Left ventricle myocardium inferior (tissue), 1 donor: ENCODE measurements around the gene TIGD3. TPM values are rescaled to one million over a fixed set of nuclear protein-coding genes. Genes with fewer than 3 reads are reported as not detected.

Experiments used
- DNase-seq: peaks from one replicate; pipeline ENCODE4 v3.0.0-alpha.2; 2020
- H3K27ac ChIP-seq: fragments of 200-600 bp; replicated peaks from 2 replicates; pipeline ENCODE4 v1.8.0; 2021
- H3K27me3 ChIP-seq: fragments of 200-600 bp; 2 replicates; pipeline ENCODE4 v1.8.0; 2021; ENCODE audit warnings: low read depth
- H3K36me3 ChIP-seq: fragments of 200-600 bp; 2 replicates; pipeline ENCODE4 v1.8.0; 2021
- H3K4me1 ChIP-seq: fragments of 200-600 bp; 2 replicates; pipeline ENCODE4 v1.8.0; 2021
- H3K4me3 ChIP-seq: fragments of 200-600 bp; 2 replicates; pipeline ENCODE4 v1.8.0; 2021; ENCODE audit warnings: mild to moderate bottlenecking, moderate library complexity
- H3K9me3 ChIP-seq: fragments of 200-600 bp; replicated peaks from 2 replicates; pipeline ENCODE4 v1.8.0; 2021
- CTCF ChIP-seq: fragments of 200-600 bp; IDR thresholded peaks from 2 replicates; pipeline ENCODE4 v1.8.0; 2021; ENCODE audit warnings: antibody characterized with exemption, mild to moderate bottlenecking, borderline replicate concordance
- intact Hi-C: fragments of 100-400 bp; cut with micrococcal nuclease; formaldehyde crosslinking; loops from one replicate; pipeline ENCODE4 v1.11.0; 2022
- total RNA-seq: library from RNA; stranded (reverse); fragmentation: NEBNext Ultra II Directional; extraction: Animal tissue kit (Norgen Biotek cat#: 25700); gene quantifications from one replicate; pipeline ENCODE4 v1.2.1, GENCODE V29; 2021
- donor health status: DM: no; HTN: yes; CAD: no; lungs with severe emphysema.

Gene TIGD3
- total RNA-seq, 1 donor from 2014 or later = 0.44 TPM

DNA sequence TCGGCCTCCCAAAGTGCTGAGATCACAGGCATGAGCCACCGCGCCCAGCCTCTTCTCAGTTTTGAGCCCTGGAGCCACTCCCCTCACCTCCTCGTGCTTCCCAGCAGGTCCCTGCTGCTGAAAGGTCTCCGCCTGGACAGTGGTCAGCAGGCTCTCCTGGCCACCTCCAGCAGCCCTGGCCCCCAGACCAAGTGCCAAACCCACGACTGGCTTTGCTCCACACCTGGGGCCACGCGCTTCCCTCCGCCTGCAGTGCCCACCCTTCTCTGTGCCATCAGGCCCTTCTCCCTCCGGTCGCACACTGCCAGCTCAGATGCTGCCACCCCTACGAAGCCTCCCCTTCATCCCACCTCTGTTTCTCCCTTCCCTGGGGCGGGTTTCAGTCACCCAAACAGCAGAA, 44.7 kb downstream of the TIGD3 start:
- Histone ChIP-seq H3K27ac (no peak overlapping the region), H3K4me1 (peaks cover 15% of the 10 kb centered on the region), H3K4me3 (no peak overlapping the region), H3K9me3 (no peaks in the 10 kb centered on the region), H3K36me3 (peaks cover 72% of the 10 kb centered on the region), H3K27me3 (no peaks in the 10 kb centered on the region)
- no peak for DNase-seq
- intact Hi-C loops = no loop called here
- no peak for TF ChIP-seq CTCF

DNA sequence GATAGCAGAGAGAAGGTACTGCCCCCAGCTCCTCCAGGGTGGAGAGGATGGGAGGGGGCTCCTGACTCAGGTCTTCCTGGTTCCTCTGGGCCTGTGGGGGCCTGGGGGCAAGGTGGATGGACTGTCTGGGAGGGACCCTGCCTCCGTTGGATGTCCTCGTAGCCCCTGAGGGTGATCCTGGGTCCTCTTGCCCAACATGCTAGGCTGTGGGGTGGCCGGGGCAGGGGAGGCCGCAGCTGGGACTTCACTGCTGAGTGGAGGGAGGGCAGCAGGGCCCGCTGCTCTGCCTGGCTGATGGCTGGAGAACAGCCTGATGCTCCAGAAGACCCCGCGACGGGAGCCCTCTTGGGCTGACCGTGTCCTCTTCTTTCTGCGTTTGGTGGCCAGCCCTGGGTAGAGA, 45.3 kb downstream of the TIGD3 start:
- intact Hi-C loops = no loop called here
- no peak overlapping the region for H3K27ac ChIP-seq
- no peak overlapping the region for H3K4me3 ChIP-seq
- TF ChIP-seq CTCF = no peak
- peaks cover 21% of the 10 kb centered on the region for H3K4me1 ChIP-seq
- no peaks in the 10 kb centered on the region for H3K9me3 ChIP-seq
- H3K27me3 ChIP-seq = no peaks in the 10 kb centered on the region
- peaks cover 71% of the 10 kb centered on the region for H3K36me3 ChIP-seq
- DNase-seq = no peak

DNA sequence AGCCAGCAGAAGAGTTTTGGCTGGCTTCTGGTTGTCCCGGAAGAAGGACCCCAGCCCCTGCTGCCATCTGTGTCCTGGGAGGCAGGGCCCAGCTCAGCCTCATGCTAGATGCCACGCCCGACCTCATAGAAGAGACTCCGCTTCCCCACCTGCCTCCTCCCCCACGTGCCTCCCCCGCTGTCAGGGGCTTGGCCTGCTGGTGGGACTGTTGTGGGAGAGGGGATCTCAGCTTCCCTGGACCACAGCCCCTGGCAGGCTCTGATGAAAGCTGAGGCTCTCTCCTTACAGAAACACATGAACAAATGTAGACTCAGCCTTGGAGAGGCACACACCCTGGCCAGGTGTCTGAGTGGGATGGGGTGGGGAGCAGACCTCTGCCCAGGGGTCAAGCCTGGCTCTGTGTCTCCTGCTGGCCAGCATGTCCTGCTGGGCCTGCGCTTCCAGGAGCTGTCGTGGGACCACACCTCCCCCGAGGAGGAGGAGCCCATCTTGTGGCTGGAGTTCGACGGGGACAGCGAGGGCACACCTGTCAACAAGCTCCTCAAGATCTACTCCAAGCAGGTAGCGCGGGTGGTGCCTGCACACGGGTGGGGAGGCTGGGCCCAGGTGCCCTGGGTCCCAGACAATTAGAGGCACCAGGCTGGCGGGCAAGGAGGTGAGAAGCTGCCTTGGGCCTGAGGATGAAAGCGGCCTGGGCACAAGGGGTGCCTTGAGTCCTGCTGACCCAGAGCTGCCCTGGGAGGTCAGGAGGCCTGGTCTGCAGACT, 45.9 kb downstream of the TIGD3 start:
- Histone ChIP-seq H3K27me3 (no peaks in the 10 kb centered on the region), H3K4me3 (no peak overlapping the region), H3K9me3 (no peaks in the 10 kb centered on the region), H3K36me3 (peaks cover 71% of the 10 kb centered on the region), H3K27ac (no peak overlapping the region), H3K4me1 (peaks cover 24% of the 10 kb centered on the region)
- intact Hi-C loops = no loop called here
- TF ChIP-seq CTCF = no peak
- no peak for DNase-seq

DNA sequence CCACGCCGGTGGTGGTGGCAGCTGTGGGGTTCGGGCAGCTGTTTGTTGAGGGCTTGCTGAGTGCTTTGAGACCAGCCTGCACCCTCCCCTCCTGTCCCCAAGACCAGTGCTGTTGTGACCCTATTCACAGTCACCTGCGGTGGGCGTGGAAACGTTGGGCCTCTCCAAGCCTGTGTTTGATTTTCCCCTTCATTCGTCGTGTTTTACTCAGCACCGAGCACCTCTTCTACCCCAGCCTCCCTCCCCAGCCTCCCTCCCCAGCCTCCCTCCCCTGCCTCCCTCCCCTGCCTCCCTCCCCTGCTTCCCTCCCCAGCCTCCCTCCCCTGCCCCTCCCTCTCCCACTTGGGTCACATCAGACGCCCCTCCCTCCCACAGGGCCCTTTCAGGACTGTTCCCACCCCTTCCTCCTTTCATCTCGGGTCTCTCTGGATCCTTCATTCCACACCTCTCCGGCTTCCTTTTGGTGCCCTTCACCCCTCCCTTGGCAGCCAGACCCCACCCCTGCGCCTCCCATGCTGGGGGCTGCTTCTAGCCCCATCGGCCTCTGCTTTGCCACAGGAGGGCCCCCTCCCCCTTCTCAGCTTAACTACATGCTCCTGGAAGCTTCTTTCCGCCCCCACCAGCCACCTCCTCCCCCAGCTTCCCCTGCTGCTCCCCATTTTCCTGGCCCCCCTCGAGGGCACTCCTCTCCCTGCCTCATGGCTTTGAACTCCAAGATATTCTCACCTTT, 46.7 kb downstream of the TIGD3 start:
- Histone ChIP-seq H3K4me3 (no peak overlapping the region), H3K9me3 (no peaks in the 10 kb centered on the region), H3K4me1 (peaks cover 20% of the 10 kb centered on the region), H3K27me3 (no peaks in the 10 kb centered on the region), H3K36me3 (peaks cover 73% of the 10 kb centered on the region), H3K27ac (no peak overlapping the region)
- no peak for TF ChIP-seq CTCF
- DNase-seq = no peak
- intact Hi-C loops = no loop called here

DNA sequence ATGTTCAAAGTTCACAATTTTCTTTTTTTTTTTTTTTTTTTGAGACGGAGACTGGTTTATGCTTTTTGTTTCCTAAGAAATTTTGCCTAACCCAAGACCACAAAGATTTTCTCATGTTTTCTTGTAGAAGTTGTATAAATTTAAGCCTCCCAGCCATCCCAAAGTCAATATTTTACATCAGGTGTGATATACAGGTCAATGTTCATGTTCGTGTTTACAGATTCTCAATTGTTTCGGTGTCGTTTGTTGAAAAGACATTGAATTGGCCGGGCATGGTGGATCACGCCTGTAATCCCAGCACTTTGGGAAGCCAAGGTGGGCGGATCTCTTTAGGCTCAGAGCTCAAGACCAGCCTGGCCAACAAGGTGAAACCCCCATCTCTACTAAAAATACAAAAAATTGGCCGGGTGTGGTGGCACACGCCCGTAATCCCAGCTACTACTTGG, 47.3 kb downstream of the TIGD3 start:
- Histone ChIP-seq H3K27me3 (no peaks in the 10 kb centered on the region), H3K36me3 (peaks cover 79% of the 10 kb centered on the region), H3K9me3 (no peaks in the 10 kb centered on the region), H3K4me1 (peaks cover 19% of the 10 kb centered on the region), H3K4me3 (no peak overlapping the region), H3K27ac (no peak overlapping the region)
- DNase-seq = no peak
- TF ChIP-seq CTCF = no peak
- intact Hi-C loops = no loop called here
